K562 (cell line): ENCODE results near the gene PIP5KL1. TPM values are rescaled to one million over a fixed set of nuclear protein-coding genes. Genes with fewer than 3 reads are reported as not detected.

Experiments
- ARID4B ChIP-seq: sonication (generic); formaldehyde crosslinking; IDR thresholded peaks from 2 replicates; pipeline ENCODE4 v1.8.0; 2022; ENCODE audit warnings: mild to moderate bottlenecking, missing genetic modification reagents
- ETV1 ChIP-seq: fragments of 450-650 bp; conservative IDR thresholded peaks from 2 replicates; pipeline ENCODE4 v1.6.1; 2016; ENCODE audit warnings: missing genetic modification characterization, control low read depth, low read depth, missing compliant biosample characterization
- GABPB1 ChIP-seq: sonication (generic); formaldehyde crosslinking; IDR thresholded peaks from 2 replicates; pipeline ENCODE4 v1.8.0; 2022; ENCODE audit warnings: mild to moderate bottlenecking, missing genetic modification reagents
- HDAC2 ChIP-seq: fragments of 450-650 bp; IDR thresholded peaks from 2 replicates; pipeline ENCODE4 v1.6.1; 2016; ENCODE audit warnings: mild to moderate bottlenecking
- KLF1 ChIP-seq: fragments of 450-650 bp; IDR thresholded peaks from 2 replicates; pipeline ENCODE4 v1.6.1; 2016; ENCODE audit warnings: missing genetic modification characterization, missing compliant biosample characterization
- THAP12 ChIP-seq: fragments of 250-450 bp; sonication (Bioruptor Pico); IDR thresholded peaks from 2 replicates; pipeline ENCODE4 v1.9.0; 2021; ENCODE audit warnings: mild to moderate bottlenecking, inconsistent platforms
- XRCC5 ChIP-seq: fragments of 200-400 bp; formaldehyde crosslinking; IDR thresholded peaks from 2 replicates; pipeline ENCODE4 v1.6.1; 2017; ENCODE audit warnings: low read depth, mild to moderate bottlenecking, low read length
- ZBTB1 ChIP-seq: sonication (generic); formaldehyde crosslinking; IDR thresholded peaks from 2 replicates; pipeline ENCODE4 v1.8.1; 2023; ENCODE audit warnings: missing genetic modification reagents, low read depth, mild to moderate bottlenecking, borderline replicate concordance
- ZKSCAN3 ChIP-seq: fragments of 250-450 bp; sonication (Bioruptor Pico); IDR thresholded peaks from 2 replicates; pipeline ENCODE4 v1.4.0; 2020
- ZNF3 ChIP-seq: fragments of 250-450 bp; sonication (Bioruptor Pico); IDR thresholded peaks from 2 replicates; pipeline ENCODE4 v1.5.0; 2021; ENCODE audit warnings: mild to moderate bottlenecking, moderate library complexity
- ZNF347 ChIP-seq: fragments of 450-650 bp; formaldehyde crosslinking; IDR thresholded peaks from 2 replicates; pipeline ENCODE4 v1.4.0; 2020; ENCODE audit warnings: low read depth, mild to moderate bottlenecking, moderate library complexity
- ZNF561 ChIP-seq: fragments of 450-650 bp; formaldehyde crosslinking; conservative IDR thresholded peaks from 2 replicates; pipeline ENCODE4 v1.4.0; 2020; ENCODE audit warnings: mild to moderate bottlenecking, moderate library complexity
- polyA plus RNA-seq, 8 experiments: library from polyadenylated mRNA; depleted of rRNA in 4 of 8; stranded (reverse) in 5 of 8; unstranded in 3 of 8; fragments of >200 nt; fragmentation: Nextera tagmentation in 2 of 8; fragmentation: Illumina TruSeq in 1 of 8; extraction: Ambion mirVana in 2 of 8; extraction: Trizol in 1 of 8; gene quantifications; 2 replicates each; pipeline versions ENCODE4 v1.2.1 to v1.2.3, GENCODE V29; 2011 to 2014; ENCODE audit warnings: inconsistent platforms in 1 of 8, missing spikeins in 1 of 8
- total RNA-seq, 7 experiments: library from RNA; depleted of rRNA in 6 of 7; stranded (reverse); fragments of >200 nt in 6 of 7; fragmentation: Illumina TruSeq in 2 of 7; extraction: Trizol in 2 of 7; gene quantifications; 2 replicates each; pipeline versions ENCODE4 v1.2.1 to v1.2.3, GENCODE V29; 2011 to 2021; ENCODE audit warnings: low replicate concordance in 1 of 7
- TF ChIP-seq, protein P1 (sequence below): fragments of 250-450 bp; sonication (Bioruptor Pico); IDR thresholded peaks from 2 replicates; pipeline ENCODE4 v1.8.0; 2021; ENCODE audit warnings: moderate library complexity, mild to moderate bottlenecking, inconsistent platforms
- TF ChIP-seq, protein P2 (sequence below): IDR thresholded peaks from 3 replicates; pipeline ENCODE4 v1.6.1; 2011; ENCODE audit warnings: borderline replicate concordance, mild to moderate bottlenecking, moderate library complexity; ENCODE audit not compliant: insufficient read length; ENCODE audit errors: extremely low read depth
- TF ChIP-seq, protein P3 (sequence below): fragments of 250-450 bp; sonication (Bioruptor Pico); IDR thresholded peaks from 2 replicates; pipeline ENCODE4 v1.5.0; 2020; ENCODE audit warnings: mild to moderate bottlenecking, borderline replicate concordance

The PIP5KL1 gene
- total and polyA plus RNA-seq, 9 of the 15 experiments (the other 6 are each of a cell fraction or from before 2014, with no cell fraction given) = 0.18 to 4.8 (median 1.2) TPM

DNA sequence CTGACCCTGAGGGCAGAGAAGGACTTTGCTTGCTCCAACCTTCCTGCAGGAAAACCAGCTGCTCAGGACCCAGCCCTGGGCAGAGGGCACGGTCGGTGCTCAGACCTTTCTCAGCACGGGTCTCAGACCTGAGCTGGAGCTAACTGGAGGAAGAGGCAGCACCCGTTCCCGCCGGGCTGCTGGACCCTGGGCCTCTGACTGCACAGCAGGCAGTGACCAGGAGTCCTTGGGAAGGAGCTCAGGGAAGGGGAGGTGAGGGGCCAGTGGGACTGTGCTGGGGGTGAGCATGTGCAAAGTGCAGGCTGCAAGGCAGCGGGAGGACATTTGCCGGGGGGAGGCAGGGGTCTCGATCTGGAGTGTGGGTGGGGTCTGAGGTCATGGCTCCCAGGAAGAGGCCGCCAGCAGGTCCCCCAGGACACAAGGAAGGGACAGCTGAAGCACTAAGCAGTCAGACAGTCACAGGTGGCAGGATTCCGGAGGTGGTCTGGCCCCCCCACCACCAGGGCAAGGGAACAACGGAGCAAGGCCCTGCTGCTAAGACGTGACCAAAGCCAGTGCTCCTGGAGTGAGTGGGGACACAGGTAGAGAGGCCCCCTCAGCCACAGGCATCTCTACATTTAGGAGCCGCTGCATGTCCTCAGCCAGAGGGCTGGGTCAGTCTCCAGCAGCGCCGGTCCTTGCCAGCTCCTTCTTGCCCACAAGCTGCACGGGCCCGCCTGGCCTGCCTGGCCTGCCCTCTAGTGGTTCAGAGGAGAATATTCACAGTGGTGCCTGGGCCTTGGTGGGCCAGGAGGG, 11.8 kb upstream of the PIP5KL1 start (continued):
- TF ChIP-seq, protein P1, sequence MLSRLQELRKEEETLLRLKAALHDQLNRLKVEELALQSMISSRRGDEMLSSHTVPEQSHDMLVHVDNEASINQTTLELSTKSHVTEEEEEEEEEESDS (CRISPR knock-in tag) = no peak
- TF ChIP-seq ZKSCAN3 (CRISPR knock-in tag) (no peak), XRCC5 (0 out of 2 replicates have a peak, but pooled peaks have one; percentile 67), ZNF347 (CRISPR knock-in tag) (no peak), THAP12 (no peak), ZNF3 (CRISPR knock-in tag) (no peak), GABPB1 (CRISPR knock-in tag) (peak; percentile 37; the same call in 1 of the 2 replicates), ZNF561 (no peak), ETV1 (no peak), ZBTB1 (CRISPR knock-in tag) (no peak), HDAC2 (no peak), ARID4B (CRISPR knock-in tag) (no peak), KLF1 (tag) (no peak)
- TF ChIP-seq, protein P2, sequence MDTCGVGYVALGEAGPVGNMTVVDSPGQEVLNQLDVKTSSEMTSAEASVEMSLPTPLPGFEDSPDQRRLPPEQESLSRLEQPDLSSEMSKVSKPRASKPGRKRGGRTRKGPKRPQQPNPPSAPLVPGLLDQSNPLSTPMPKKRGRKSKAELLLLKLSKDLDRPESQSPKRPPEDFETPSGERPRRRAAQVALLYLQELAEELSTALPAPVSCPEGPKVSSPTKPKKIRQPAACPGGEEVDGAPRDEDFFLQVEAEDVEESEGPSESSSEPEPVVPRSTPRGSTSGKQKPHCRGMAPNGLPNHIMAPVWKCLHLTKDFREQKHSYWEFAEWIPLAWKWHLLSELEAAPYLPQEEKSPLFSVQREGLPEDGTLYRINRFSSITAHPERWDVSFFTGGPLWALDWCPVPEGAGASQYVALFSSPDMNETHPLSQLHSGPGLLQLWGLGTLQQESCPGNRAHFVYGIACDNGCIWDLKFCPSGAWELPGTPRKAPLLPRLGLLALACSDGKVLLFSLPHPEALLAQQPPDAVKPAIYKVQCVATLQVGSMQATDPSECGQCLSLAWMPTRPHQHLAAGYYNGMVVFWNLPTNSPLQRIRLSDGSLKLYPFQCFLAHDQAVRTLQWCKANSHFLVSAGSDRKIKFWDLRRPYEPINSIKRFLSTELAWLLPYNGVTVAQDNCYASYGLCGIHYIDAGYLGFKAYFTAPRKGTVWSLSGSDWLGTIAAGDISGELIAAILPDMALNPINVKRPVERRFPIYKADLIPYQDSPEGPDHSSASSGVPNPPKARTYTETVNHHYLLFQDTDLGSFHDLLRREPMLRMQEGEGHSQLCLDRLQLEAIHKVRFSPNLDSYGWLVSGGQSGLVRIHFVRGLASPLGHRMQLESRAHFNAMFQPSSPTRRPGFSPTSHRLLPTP = no peak
- TF ChIP-seq, protein P3, sequence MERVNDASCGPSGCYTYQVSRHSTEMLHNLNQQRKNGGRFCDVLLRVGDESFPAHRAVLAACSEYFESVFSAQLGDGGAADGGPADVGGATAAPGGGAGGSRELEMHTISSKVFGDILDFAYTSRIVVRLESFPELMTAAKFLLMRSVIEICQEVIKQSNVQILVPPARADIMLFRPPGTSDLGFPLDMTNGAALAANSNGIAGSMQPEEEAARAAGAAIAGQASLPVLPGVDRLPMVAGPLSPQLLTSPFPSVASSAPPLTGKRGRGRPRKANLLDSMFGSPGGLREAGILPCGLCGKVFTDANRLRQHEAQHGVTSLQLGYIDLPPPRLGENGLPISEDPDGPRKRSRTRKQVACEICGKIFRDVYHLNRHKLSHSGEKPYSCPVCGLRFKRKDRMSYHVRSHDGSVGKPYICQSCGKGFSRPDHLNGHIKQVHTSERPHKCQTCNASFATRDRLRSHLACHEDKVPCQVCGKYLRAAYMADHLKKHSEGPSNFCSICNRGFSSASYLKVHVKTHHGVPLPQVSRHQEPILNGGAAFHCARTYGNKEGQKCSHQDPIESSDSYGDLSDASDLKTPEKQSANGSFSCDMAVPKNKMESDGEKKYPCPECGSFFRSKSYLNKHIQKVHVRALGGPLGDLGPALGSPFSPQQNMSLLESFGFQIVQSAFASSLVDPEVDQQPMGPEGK (CRISPR knock-in tag) = no peak
